Erythroblast (primary cell): ENCODE measurements around the gene HSP90AA1.
"Not testable (repeated sequence)": the region's sequence is repeated elsewhere in the genome, so short reads cannot be mapped to it uniquely, and the experiment has no call there.

Experiments used
- DNase-seq, 2 experiments: peaks; one replicate each; lab custom pipeline; 2025; lab: John Stamatoyannopoulos, UW
- GATA1 ChIP-seq: IDR thresholded peaks from 2 replicates; pipeline ENCODE4 v1.6.1; 2011; ENCODE audit warnings: low read depth, mild to moderate bottlenecking, control low read depth, low read length, moderate library complexity
- POLR2A ChIP-seq: IDR thresholded peaks from 2 replicates; pipeline ENCODE4 v1.6.1; 2011; ENCODE audit warnings: mild to moderate bottlenecking, low read length

HSP90AA1 gene

GRCh38 chr14:102086972-102087761, at the start of gene HSP90AA1:
Gene HSP90AA1 (minus strand): TSS chr14:102087044. CDS start chr14:102086378, 666 bp downstream.
- DNase-seq: peak; percentile 96 to 98
- TF ChIP-seq GATA1 (no peak), POLR2A (peak; percentile 97)

- not testable (repeated sequence) for DNase-seq
These were observed 48.6 kb upstream of the HSP90AA1 start for GRCh38 chr14:102135456-102135855.

- DNase-seq: not testable (repeated sequence)
These were observed 47.9 kb upstream of the HSP90AA1 start for GRCh38 chr14:102134719-102135118.

GRCh38 chr14:102134021-102134420, 47.2 kb upstream of the HSP90AA1 start:
- not testable (repeated sequence) for DNase-seq

- no peak for DNase-seq
- TF ChIP-seq POLR2A (no peak), GATA1 (no peak)
These were observed 44.9 kb upstream of the HSP90AA1 start for GRCh38 chr14:102131741-102132140.

- DNase-seq: no peak
- TF ChIP-seq POLR2A: no peak
- no peak for TF ChIP-seq GATA1
These were observed 40.1 kb upstream of the HSP90AA1 start for GRCh38 chr14:102126807-102127455.

- TF ChIP-seq POLR2A: no peak
- no peak for TF ChIP-seq GATA1
- DNase-seq: no peak
These were observed 38.7 kb upstream of the HSP90AA1 start for GRCh38 chr14:102125546-102125945.

GRCh38 chr14:102124419-102124818, 37.6 kb upstream of the HSP90AA1 start:
- TF ChIP-seq POLR2A (no peak), GATA1 (no peak)
- no peak for DNase-seq

- no peak for DNase-seq
- TF ChIP-seq GATA1: no peak
- no peak for TF ChIP-seq POLR2A
These were observed 34.7 kb upstream of the HSP90AA1 start for GRCh38 chr14:102121567-102121966.

GRCh38 chr14:102120888-102121287, 34.0 kb upstream of the HSP90AA1 start:
- no peak for DNase-seq
- TF ChIP-seq POLR2A (no peak), GATA1 (no peak)

- DNase-seq: no peak
- TF ChIP-seq POLR2A (no peak), GATA1 (no peak)
These were observed 31.0 kb upstream of the HSP90AA1 start for GRCh38 chr14:102117852-102118251.

GRCh38 chr14:102116361-102117180, 29.7 kb upstream of the HSP90AA1 start:
- no peak for TF ChIP-seq POLR2A
- TF ChIP-seq GATA1: no peak
- no peak for DNase-seq

- no peak for DNase-seq
- TF ChIP-seq POLR2A (no peak), GATA1 (no peak)
These were observed 24.3 kb upstream of the HSP90AA1 start for GRCh38 chr14:102111101-102111500.

- DNase-seq: not testable (repeated sequence)
These were observed 22.5 kb upstream of the HSP90AA1 start for GRCh38 chr14:102109332-102109731.
